Type B pancreatic cell (in vitro differentiated cells): ENCODE data around the gene FTSJ3. TPM values are rescaled to one million over a fixed set of nuclear protein-coding genes. Genes with fewer than 3 reads are reported as not detected.

Experiments used
- DNase-seq: peaks from one replicate; pipeline ENCODE4 v3.0.0; 2021; ENCODE audit warnings: mixed read lengths; ENCODE audit not compliant: unreplicated experiment; ENCODE audit errors: extremely low spot score
- H3K27ac Mint-ChIP-seq: 2 replicates; pipeline ENCODE4 v1.8.0; 2021; ENCODE audit warnings: mild to moderate bottlenecking, mixed read lengths
- H3K27me3 Mint-ChIP-seq: 2 replicates; pipeline ENCODE4 v1.8.0; 2021; ENCODE audit warnings: mixed read lengths
- H3K36me3 Mint-ChIP-seq: 2 replicates; pipeline ENCODE4 v1.8.0; 2021; ENCODE audit warnings: mixed read lengths
- H3K4me1 Mint-ChIP-seq: one replicate; pipeline ENCODE4 v1.8.0; 2021; ENCODE audit warnings: mixed read lengths; ENCODE audit not compliant: unreplicated experiment
- H3K4me3 Mint-ChIP-seq: 2 replicates; pipeline ENCODE4 v1.8.0; 2021; ENCODE audit warnings: mild to moderate bottlenecking, mixed read lengths
- H3K9me3 Mint-ChIP-seq: 2 replicates; pipeline ENCODE4 v1.8.0; 2021; ENCODE audit warnings: mixed read lengths
- total RNA-seq: library from RNA; stranded (reverse); gene quantifications from 2 replicates; pipeline ENCODE4 v1.2.1, GENCODE V29; 2021; ENCODE audit warnings: low replicate concordance
- TF ChIP-seq, protein P1 (sequence below): fragments of 200-600 bp; sonication (generic); conservative IDR thresholded peaks from 2 replicates; pipeline ENCODE4 v1.5.0; 2021; ENCODE audit warnings: antibody characterized with exemption, mild to moderate bottlenecking

Gene FTSJ3
- total RNA-seq, 1 donor from 2014 or later, result 45.2 TPM

DNA sequence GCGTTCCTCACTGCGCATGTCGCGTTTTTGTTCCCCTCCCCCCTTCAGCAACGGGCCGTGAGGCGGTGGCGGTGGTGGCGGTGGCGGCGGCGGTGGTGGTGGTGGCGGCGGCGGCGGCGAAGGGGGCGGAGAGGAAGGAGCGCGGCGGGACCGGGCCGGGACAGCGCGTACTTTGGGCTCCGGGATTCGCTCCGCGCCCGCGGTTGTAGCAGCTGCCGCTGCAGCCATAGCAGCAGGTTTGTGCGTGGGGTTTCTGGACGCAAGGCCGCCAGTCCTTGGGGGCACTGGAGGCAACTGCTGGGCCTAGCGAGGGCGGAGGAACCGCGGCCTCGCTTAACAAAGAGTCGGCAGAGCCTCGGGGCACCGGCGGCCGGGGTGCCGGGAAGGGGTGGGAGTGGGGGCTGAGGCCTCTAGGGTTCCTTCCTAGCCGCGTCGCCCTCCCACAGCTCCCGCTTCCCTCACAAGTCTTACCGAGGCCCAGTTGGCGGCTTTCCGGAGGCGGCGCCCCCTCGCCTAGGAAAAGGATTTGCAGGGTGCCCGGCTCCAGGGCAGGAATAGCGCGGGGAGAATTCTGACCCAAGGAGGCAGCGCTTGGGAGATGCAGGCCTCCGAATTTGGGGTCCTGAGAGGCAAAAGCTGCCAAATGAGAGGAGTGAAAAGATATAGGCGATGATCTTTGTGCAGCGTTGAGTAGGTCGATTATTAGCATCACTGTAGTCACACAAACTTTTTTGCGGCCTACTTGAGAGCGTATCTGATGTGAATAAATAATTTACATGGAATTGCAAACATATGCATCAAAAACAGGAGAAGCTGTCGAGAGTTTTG lies 53.1 kb downstream of the FTSJ3 start, which contains the start of gene DDX42:
DDX42 (plus strand) TSS at position 30 of the 828 bp plus-strand sequence. CDS start 12,880 bp downstream, outside the sequence.
- Mint-ChIP-seq H3K27ac (peak within 1 kb of the TSS; percentile 100), H3K36me3 (peaks cover 27% of the 10 kb centered on the region), H3K4me3 (peak within 1 kb of the TSS; percentile 100), H3K4me1 (peaks cover 31% of the 10 kb centered on the region), H3K9me3 (no peaks in the 10 kb centered on the region), H3K27me3 (peaks cover 3% of the 10 kb centered on the region)
- peak; percentile 93 for DNase-seq
- TF ChIP-seq, protein P1, sequence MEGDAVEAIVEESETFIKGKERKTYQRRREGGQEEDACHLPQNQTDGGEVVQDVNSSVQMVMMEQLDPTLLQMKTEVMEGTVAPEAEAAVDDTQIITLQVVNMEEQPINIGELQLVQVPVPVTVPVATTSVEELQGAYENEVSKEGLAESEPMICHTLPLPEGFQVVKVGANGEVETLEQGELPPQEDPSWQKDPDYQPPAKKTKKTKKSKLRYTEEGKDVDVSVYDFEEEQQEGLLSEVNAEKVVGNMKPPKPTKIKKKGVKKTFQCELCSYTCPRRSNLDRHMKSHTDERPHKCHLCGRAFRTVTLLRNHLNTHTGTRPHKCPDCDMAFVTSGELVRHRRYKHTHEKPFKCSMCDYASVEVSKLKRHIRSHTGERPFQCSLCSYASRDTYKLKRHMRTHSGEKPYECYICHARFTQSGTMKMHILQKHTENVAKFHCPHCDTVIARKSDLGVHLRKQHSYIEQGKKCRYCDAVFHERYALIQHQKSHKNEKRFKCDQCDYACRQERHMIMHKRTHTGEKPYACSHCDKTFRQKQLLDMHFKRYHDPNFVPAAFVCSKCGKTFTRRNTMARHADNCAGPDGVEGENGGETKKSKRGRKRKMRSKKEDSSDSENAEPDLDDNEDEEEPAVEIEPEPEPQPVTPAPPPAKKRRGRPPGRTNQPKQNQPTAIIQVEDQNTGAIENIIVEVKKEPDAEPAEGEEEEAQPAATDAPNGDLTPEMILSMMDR, result peak; percentile 46

GRCh38 chr17:63773272-63774140 lies 54.0 kb downstream of the FTSJ3 start, which contains the start of gene CCDC47:
CCDC47 (minus strand) TSS chr17:63773597; CDS start chr17:63766175, 7,422 bp downstream.
- Mint-ChIP-seq H3K9me3 (no peaks in the 10 kb centered on the region), H3K36me3 (peaks cover 26% of the 10 kb centered on the region)

GRCh38 chr17:63772801-63773271 lies 54.6 kb downstream of the FTSJ3 start:
- TF ChIP-seq, protein P1, result no peak
- peak overlapping the region; percentile 100 for H3K27ac Mint-ChIP-seq
- no peaks in the 10 kb centered on the region for H3K9me3 Mint-ChIP-seq
- DNase-seq, result no peak
- peak overlapping the region; percentile 100 for H3K4me3 Mint-ChIP-seq
- peaks cover 24% of the 10 kb centered on the region for H3K36me3 Mint-ChIP-seq
- H3K4me1 Mint-ChIP-seq, result peaks cover 26% of the 10 kb centered on the region
- peaks cover 3% of the 10 kb centered on the region for H3K27me3 Mint-ChIP-seq

More at GRCh38 chr17:63773272-63774140, 54.0 kb downstream of the FTSJ3 start, which contains the start of gene CCDC47:
- Mint-ChIP-seq H3K4me3 (peak within 1 kb of the TSS; percentile 100), H3K27me3 (peaks cover 3% of the 10 kb centered on the region), H3K27ac (peak within 1 kb of the TSS; percentile 100), H3K4me1 (peaks cover 31% of the 10 kb centered on the region)
- DNase-seq, result peak; percentile 98
- TF ChIP-seq, protein P1, result no peak

Other genes with a start within 250 kb of the FTSJ3 start
- gene TACO1, start 226.8 kb downstream of the FTSJ3 start, total RNA-seq, result 22.3 and 24.4 TPM in 2 replicates
- gene MAP3K3, start 205.2 kb downstream of the FTSJ3 start, total RNA-seq, result 10.5 and 26.2 TPM in 2 replicates
- gene LIMD2, start 127.5 kb downstream of the FTSJ3 start, total RNA-seq, result 16.1 and 65.1 TPM in 2 replicates
- 26.5 and 43.9 TPM in 2 replicates for gene STRADA, start 85.9 kb downstream of the FTSJ3 start, total RNA-seq
- 71.8 and 78.2 TPM in 2 replicates for gene CCDC47, start 54.1 kb downstream of the FTSJ3 start, total RNA-seq
- 124 and 148 TPM in 2 replicates for gene DDX42, start 53.5 kb downstream of the FTSJ3 start, total RNA-seq
- gene PSMC5, start 232 bp downstream of the FTSJ3 start, total RNA-seq, result 112 and 113 TPM in 2 replicates
- gene SMARCD2, start 15.0 kb upstream of the FTSJ3 start, total RNA-seq, result 64.8 and 67.3 TPM in 2 replicates
- not detected in 2 replicates for gene CSH2, start 46.0 kb upstream of the FTSJ3 start, total RNA-seq
- gene GH2, start 54.3 kb upstream of the FTSJ3 start, total RNA-seq, result not detected in 2 replicates
- gene CSH1, start 68.9 kb upstream of the FTSJ3 start, total RNA-seq, result not detected in 2 replicates
- not detected in 2 replicates for gene CSHL1, start 83.6 kb upstream of the FTSJ3 start, total RNA-seq
- not detected in 2 replicates for gene GH1, start 91.2 kb upstream of the FTSJ3 start, total RNA-seq
- gene CD79B, start 104.7 kb upstream of the FTSJ3 start, total RNA-seq, result not detected in 2 replicates
- 0.39 TPM in 1 of 2 replicates, not detected in the other for gene SCN4A, start 145.3 kb upstream of the FTSJ3 start, total RNA-seq
- 0.45 and 4.2 TPM in 2 replicates for gene PRR29, start 170.7 kb upstream of the FTSJ3 start, total RNA-seq
- 1.2 TPM in 1 of 2 replicates, not detected in the other for gene ICAM2, start 193.0 kb upstream of the FTSJ3 start, total RNA-seq